ENCODE data around the gene ZMYND8.
"Not testable (repeated sequence)": the region's sequence is repeated elsewhere in the genome, so short reads cannot be mapped to it uniquely, and the experiment has no call there.

Gene ZMYND8

DNA sequence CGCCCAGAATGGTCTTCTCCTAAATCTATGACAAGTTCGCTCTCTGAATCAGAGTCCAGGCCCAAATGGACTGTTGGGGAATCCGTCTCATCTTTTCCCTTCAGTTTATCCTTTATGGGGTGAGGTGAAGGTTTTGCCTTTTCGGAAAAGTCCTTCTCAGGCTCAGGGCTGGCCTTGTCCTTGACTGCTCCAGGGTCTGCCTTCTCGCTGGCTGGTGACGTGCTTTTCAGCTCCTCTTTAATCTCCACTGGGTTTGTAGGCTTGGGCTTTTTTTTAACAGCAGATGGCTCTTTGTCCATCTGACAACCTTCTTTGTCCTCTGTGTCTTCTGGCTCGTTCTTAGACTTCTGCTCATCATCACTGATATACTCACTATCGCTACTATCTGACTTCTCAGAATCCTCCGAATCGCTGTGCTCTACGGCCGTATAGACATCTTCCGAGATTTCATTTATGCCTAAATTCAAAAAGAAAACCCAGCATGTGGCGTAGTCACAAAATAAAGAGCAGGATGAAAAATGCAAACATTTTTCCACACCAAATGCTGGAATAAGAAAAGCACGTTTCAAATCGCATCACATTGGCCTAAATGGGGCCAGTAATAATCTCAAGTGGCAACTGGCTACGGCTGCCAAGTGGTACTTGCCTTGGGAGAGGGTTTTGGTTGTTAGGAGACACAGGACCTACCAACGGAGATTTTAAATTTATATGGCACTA lies 110.3 kb downstream of the ZMYND8 start:
- DNase-seq (ENCODE audit: low read depth in 2 of 2): no peak

DNA sequence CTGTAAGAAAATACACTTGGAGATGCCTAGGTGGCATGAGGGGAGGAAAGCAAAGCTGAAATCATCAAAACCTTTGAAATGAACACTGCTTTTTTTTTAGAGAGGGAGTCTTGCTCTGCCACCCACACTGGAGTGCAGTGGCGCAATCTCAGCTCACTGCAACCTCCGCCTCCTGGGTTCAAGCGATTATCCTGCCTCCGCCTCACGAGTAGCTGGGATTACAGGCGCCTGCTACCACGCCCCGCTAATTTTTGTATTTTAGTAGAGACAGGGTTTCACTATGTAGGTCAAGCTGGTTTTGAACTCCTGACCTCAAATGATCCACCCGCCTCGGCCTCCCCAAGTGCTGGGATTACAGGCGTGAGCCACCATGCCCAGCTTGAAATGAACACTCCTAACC lies 111.3 kb downstream of the ZMYND8 start:
- DNase-seq (ENCODE audit: low read depth in 2 of 2): not testable (repeated sequence)

DNA sequence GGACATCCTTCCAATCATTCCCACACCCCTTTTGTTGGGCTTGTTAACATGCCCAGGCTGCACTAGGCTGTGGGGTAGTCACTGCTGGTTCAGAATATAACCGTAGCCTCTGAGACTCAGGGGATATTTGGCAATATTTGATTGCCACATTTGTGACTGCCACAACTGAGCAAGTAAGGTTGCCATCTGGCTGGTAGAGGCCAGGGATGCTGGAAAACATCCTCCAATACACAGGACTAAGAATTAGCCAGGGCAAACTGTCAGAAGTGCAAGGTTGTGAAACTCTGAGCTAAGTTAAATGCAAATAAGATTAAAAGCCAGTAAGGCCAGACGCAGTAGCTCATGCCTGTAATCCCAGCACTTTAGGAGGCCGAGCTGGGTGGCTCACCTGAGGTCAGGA lies 112.0 kb downstream of the ZMYND8 start:
- DNase-seq (ENCODE audit: low read depth in 2 of 2): no peak

DNA sequence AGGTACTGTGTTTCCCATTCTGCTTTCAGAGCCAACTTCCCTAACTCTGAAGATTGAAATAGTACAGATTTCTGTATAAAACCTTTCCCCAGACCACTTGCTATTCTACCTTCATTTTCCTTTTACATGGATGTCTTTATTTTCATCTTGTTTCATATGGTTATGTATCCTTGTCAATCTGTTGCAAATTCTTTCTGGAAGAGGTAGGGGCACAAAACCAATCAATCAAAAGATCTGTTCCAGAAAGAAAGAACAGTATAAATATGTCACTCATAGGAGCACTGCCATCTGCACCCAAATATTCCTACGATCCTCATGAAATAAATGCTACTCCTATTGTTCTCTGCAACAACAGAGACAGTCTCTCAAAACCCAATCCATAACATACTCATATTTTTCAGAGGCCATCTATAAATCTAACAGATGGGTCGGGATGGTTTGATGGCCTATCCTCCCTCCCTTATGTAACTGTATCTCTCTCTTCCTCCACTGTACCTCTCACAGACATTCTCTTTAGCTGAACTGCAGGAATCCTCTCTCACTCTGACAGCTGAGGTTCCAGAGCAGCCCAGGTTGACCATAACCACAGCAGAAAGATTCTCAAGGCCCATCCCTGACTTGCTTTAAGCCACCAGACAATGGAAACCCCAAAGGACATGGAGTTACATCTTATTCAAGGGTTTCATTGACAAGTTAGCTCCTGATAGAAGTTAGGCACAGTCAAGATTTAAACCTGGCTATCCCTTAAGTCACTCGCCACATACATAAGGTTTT lies 112.8 kb downstream of the ZMYND8 start:
- no peak for DNase-seq (ENCODE audit: low read depth in 2 of 2)

DNA sequence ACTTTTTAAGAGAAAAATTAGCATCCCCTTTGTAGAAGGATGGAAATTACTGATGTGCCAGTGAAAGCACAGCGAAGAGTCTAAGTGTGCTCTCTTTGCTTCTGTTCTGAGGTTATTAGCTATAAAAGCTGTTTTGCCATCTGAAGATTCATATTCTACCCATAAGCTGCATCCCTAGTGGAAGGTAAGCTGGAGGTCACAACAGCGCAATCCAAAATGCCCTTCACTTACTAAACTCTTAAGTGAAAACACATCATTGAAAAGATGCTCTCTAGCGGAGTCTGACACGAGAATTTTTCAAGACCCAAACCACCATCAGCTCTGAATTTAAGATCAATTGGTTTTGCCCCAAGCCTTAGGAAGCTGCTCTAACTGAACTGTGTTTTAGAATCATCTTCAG lies 113.5 kb downstream of the ZMYND8 start:
- no peak for DNase-seq (ENCODE audit: low read depth in 2 of 2)

DNA sequence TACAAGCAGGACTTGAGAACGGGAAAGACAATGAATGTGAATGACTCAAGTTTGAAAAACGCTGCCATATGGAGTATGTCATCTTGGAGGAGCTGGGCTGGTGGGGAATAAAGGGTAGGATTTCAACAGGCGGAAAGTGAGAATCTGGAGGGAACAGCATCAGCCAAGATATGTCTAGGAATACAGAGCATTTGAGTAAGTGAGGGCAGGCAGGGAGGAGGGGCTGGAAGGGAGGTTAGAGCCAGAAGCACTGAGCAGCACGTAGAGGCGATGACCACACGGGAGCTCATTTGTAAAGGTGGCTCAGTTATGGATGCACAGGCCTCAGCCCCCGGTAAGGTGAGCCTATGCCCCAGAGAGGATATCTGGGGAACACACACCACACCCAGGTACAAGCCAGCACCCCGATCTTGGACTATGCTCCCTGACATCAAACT lies 115.1 kb downstream of the ZMYND8 start:
- DNase-seq (ENCODE audit: low read depth in 2 of 2): no peak

DNA sequence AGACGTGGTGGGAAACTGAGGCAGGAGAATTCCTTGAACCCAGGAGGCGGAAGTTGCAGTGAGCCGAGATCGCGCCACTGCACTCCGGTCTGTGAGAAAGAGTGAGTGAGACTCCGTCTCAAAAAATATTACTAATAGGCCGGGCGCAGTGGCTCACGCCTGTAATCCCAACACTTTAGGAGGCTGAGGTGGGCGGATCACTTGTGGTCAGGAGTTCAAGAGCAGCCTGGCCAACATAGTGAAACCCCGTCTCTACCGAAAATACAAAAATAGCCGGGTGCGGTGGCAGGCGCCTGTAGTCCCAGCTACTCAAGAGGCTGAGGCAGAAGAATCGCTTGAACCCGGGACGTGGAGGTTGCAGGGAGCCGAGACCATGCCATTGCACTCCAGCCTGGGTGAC lies 116.4 kb downstream of the ZMYND8 start:
- DNase-seq (ENCODE audit: low read depth in 2 of 2): not testable (repeated sequence)

DNA sequence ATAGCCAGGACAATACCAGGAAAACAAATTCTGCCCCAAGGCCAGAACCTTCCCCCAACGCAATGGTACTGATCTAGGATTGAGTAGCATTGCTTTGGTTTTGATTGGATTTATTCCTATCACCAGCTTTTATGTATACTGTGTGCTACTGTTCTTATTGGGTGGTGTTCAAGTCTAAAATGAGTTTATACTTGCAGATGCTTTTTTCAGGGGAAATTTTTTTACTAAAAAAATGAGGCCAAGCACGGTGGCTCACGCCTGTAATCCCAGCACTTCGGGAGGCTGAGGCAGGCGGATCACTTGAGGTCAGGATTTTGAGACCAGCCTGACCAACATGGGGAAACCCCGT lies 116.8 kb downstream of the ZMYND8 start:
- no peak for DNase-seq (ENCODE audit: low read depth in 2 of 2)

DNA sequence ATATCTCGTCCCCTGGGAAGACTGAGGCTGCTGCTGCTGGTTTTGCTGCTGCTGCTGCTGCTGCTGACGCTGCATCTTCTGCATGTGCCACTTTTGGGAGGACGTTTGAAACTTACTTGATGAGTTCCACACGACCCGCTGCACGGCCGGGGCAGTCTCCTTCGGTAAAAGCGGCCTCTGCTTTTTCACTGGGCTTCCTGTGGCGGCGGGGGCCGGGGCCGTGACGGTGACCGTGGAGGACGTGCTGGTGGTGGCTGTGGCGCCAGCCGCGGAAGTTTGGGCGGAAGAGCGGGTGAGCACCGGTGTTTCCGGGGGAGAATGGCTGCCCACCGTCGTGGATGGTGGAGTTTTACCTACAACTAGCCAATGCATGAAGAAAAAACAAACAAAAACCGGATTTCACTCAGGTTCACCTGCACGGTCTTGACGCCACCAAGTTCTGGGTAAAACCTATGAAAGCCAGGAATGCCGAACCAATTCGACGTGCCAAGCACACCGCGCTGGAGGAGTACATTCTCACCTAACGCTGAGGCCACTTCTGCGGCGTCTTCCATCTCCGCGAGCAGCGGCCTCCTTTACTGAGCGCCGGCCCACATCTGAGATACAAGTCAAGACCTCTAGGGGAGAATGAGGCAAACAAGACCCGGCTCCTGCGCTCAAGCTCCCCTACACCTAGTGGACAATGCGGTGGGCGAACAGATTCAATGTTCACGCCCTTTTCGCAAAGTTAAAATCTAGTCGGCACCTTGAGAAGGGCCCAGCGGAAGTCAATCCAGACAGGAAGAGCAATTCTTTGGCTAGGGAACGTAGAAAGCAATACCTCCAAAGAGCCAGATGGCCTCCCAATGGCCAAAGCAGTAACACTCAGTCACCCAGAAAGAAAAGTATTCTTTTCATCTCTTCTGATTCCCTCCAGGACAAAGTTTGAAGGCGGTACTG lies 117.5 kb downstream of the ZMYND8 start:
- DNase-seq (ENCODE audit: low read depth in 2 of 2): no peak

DNA sequence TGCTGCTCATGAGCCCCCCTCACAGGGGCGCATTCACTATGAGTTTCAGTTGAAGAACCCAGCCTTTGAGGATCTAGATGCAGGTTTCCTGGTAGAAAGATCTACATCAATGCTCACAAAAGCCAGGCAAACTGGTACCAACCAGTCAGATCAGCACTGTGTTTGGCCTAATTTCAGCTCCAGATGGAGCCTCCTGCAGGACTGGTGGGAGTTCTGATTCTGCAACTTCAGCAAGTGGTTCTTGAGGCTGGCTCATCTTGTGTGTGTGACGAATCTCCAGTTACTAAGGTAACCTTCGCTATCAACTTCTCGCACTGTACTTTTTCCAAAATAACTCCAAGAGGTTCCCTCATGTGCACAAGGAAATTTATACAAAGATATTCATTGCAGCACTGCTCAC lies 118.8 kb downstream of the ZMYND8 start:
- DNase-seq (ENCODE audit: low read depth in 2 of 2): no peak

DNA sequence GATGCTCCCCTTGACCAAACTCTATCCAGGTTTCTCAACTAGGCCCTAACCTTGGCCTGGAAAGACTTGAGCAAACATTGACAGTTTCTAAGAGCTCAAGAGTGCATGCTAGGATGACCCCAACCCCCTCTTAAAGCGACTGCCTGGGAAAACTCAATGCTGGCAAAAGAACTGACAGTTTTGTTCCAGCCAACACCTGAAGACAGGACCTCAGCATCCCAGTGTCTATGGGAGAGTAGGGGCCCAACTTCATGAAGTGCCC lies 119.9 kb downstream of the ZMYND8 start:
- no peak for DNase-seq (ENCODE audit: low read depth in 2 of 2)

DNA sequence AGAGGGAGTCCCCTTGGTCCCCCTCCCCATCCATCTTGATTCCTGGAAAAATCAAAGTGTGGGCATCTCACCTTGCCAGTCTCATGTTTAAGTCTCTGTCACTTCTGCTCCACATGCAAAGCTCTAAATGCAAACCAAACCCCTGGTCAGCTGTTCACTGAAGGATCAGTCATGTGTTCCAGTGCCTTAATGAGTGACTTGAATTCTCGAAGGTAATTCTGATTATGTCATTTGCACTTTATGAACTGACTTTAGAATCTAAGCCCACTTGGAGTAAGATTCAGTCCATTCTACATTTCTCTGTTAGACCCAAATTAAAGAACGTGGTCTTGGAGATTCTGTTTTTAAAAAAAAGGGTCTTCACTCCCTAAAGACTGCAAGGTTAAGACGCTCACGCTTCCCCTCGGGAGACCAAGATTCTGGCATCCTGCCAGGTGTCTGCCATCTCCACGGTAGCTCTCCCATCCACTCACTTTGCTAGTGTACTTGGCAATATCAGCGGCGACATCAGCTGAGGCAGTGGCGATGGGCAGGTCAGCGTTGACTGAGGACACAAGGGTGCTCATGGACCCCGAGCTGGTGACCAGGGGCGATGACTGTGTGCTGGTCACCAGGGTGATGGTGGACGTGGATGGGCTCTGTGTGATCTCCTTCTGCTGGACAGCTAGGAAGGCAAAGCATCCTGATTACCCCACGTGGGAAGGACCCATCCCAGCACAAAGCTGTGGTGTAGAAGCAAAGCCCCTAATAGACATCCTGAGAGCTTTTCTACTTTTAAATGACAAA lies 120.5 kb downstream of the ZMYND8 start:
- DNase-seq (ENCODE audit: low read depth in 2 of 2): no peak

DNA sequence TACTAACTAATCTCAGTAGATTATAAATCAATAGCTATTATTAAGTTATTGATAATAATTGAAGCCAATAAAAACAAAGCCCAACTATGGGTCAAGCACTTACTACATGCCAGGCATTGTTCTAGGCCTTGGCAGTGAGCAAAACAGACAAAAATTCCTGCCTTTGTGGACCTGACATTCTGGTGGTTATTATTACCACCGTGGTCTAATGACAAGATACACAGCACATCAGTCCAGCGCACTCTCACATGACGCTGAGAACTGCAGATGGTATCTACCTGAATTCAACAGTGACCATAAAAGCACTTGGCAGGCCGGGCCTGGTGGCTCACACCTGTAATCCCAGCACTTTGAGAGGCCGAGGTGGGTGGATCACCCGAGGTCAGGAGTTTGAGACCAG lies 121.4 kb downstream of the ZMYND8 start:
- no peak for DNase-seq (ENCODE audit: low read depth in 2 of 2)

DNA sequence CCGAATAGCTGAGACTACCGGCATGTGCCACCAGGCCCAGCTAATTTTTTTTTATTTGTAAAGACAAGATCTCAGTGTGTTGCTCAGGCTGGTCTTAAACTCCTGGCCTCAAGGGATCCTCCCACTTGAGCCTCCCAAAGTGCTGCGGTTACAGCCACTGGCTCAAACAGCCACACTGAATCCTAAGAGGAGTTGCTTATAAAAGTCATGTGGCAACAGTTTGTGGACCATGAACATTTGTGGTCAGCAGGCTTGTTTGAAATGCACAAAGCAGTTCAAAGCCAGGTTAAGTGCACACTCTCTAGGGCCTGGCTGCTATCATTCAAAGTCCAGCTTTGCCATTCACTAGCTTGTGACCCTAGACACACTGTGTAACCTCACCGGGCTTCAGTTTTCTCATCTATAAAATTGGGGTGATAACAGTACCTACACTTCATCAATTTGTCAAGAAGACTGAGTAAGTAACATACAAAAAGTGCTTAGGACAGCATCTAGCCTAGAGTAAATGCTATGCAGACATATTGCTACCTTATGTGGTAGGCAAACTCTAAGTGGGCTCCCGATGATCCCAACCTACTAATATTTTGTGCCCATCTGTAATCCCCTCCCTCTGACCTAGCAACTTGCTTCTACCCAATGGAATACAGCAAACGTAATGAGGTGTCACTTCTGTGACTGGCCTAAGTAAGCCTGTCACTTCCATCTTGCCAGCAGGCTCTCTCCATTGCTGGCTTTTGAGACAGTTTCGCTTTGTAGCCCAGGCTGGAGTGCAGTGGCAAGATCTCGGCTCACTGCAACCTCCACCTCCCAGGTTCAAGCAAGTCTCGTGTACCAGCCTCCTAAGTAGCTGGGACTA lies 122.9 kb downstream of the ZMYND8 start:
- DNase-seq (ENCODE audit: low read depth in 2 of 2): no peak

DNA sequence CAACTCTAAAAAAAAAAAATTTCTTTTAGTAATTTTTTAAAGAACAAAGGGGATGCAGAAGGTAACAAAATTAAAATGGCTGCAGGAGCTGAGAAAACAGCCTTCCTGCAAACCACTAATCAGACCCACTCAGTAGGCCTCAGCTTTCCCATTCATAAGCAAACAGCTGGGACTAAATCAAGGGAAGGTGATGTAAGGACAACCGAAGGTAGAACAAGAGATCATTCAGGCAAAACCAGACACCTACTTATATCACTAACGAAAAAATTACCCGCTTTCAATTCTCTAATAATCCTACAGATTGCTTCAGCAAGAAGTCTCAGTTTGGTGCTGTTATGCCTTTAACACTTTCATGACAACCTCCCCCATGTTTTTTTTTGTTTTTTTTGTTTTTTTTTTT lies 124.0 kb downstream of the ZMYND8 start:
- DNase-seq (ENCODE audit: low read depth in 2 of 2): no peak

DNA sequence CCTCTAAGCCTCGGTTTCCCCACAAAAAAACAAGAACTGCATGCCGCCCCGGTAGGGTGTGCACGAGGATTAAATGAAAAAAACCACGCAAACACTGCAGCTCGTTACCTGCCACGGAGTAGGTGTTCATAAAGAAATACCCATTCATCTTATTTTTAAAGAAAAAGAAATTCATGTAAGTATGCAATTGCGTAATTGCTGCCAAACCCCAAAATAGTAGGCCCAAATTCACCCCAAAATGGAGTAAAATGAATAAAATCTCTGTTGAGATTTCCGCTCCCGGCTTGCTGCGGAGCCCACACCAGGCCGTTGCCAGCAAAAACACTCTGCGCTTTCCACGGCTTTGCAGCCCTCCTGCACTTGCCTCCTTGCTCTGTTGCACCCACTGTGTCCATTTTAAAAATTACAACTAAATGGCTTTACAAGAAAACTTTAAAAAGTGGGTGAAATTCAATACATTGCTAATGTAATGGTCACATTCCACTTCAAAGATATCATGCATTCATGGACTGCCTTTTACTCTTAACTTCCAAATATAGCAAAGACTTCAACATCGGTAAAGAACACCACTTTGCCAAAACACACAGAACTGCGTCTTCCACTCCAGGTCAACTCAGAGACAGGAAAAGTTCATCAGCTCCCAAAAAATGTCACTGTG lies 125.0 kb downstream of the ZMYND8 start:
- DNase-seq (ENCODE audit: low read depth in 2 of 2): no peak

DNA sequence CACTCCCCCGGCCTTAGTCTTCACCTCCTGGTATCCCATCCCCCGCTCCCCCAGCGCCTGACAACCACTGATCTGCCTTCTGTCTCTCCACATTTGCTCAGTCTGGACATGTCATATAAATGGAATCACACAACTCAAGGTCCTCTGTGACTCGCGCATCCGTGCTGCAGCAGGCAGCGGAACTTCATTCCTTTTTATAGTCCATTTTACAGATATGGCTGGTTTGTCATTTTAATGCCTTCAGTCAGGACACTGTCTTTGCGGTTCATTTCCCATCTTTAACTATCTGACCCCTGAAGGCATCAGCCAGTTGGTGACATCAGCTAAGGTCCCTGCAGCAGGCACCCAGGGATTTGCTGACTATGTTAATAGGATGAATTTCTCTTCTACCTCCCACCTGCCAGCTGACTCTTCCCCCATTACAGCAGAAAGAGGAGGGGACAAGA lies 125.7 kb downstream of the ZMYND8 start:
- DNase-seq (ENCODE audit: low read depth in 2 of 2): no peak

DNA sequence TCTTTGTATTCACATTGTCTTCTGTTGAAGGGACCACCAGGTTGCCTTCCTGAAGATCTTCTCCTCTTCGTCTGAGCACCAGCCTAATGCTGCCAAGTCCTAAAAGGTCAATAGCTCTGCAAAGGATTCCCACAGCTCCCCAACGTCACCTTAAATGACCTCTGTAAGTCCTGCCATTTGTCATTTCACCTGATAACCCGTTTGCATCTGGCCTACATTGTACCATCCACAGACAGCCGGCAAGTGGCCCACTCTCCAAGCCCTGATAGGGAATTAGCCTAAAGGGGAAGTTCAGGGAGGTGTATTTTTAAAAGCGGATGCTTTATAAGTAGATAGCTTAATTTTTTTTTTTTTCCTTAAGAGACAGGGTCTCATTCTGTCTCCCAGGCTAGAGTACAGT lies 127.8 kb downstream of the ZMYND8 start:
- no peak for DNase-seq (ENCODE audit: low read depth in 2 of 2)

DNA sequence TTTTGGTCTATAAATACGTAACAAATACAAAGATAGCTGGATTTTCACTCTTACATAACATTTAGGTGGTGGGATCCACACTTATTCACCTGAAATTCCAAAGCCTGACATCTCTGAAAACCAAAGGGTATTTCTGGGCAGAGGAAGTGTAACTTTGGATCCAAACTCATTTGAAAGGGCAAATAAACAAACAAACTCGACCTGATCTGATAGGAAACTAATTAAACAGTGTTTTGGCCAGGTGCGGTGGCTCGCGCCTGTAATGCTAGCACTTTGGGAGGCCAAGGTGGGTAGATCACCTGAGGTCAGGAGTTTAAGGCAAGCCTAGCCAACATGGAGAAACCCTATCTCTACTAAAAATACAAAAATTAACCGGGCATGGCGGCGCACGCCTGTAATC lies 128.9 kb downstream of the ZMYND8 start:
- DNase-seq (ENCODE audit: low read depth in 2 of 2): no peak

DNA sequence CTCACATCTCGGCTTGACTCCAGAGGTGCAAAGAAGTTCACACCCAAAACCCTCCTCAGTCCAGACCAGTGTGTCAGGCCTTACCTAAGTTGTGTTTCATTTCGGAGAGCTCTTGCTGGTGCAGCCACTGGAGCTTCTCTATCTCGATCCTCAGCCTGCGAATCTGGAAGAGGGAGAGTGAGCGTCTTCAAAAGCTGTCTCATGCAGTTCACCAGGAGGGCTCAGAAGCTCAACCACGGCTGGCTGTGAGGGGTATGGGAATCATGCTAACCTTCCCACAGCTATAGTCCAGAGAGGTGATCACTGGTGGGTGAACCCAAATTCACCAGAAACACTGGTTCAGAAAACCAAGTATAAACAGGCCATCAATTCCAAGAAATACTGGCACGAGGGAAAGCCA lies 129.4 kb downstream of the ZMYND8 start:
- no peak for DNase-seq (ENCODE audit: low read depth in 2 of 2)

All from stimulated activated CD8-positive, alpha-beta memory T cell treated with anti-CD3 and anti-CD28 coated beads, Interleukin-2, amount 100 ng/mL, for 48 hours (primary cell).